Bronchial epithelial cell (primary cell): Measurements from ENCODE around the gene SMIM22. TPM values are rescaled to one million over a fixed set of nuclear protein-coding genes. Genes with fewer than 3 reads are reported as not detected.

Experiments
- DNase-seq: peaks from one replicate; pipeline ENCODE4 v3.0.0-alpha.2; 2010; ENCODE audit warnings: low read depth
- FAIRE-seq: peaks from 2 replicates; lab custom pipeline; 2011; peaks lifted over from hg19 to GRCh38; lab: Jason Lieb, UNC
- H3K27me3 ChIP-seq: 2 replicates; pipeline ENCODE4 v1.5.1; 2011; ENCODE audit warnings: low read length; ENCODE audit not compliant: control insufficient read depth, insufficient read depth
- H3K36me3 ChIP-seq: 2 replicates; pipeline ENCODE4 v1.5.1; 2011; ENCODE audit warnings: low read length; ENCODE audit not compliant: control insufficient read depth, insufficient read depth
- H3K4me3 ChIP-seq: 2 replicates; pipeline ENCODE4 v1.5.1; 2011; ENCODE audit warnings: mild to moderate bottlenecking, low read depth, low read length, control low read depth
- CTCF ChIP-seq: IDR thresholded peaks from 2 replicates; pipeline ENCODE4 v1.5.1; 2011; ENCODE audit warnings: mild to moderate bottlenecking, moderate library complexity, low read length, control low read depth, inconsistent platforms; ENCODE audit not compliant: insufficient read depth, severe bottlenecking
- total RNA-seq: library from RNA; depleted of rRNA; stranded (reverse); fragments of >200 nt; gene quantifications from 2 replicates; pipeline ENCODE4 v1.2.1, GENCODE V29; 2014

Gene SMIM22
- total RNA-seq, 1 donor from 2014 or later, result 0.79 TPM

- Histone ChIP-seq H3K4me3 (no peak overlapping the region), H3K36me3 (peaks cover 25% of the 10 kb centered on the region), H3K27me3 (no peaks in the 10 kb centered on the region)
- FAIRE-seq (no peak), DNase-seq (no peak)
- no peak for TF ChIP-seq CTCF
Observed at GRCh38 chr16:4840984-4841383, 45.8 kb downstream of the SMIM22 start.

Other genes with a start within 250 kb of the SMIM22 start
- not detected in 2 replicates for gene C16orf96, start 239.0 kb upstream of the SMIM22 start, total RNA-seq
- 3.7 and 4.7 TPM in 2 replicates for gene UBALD1, start 180.5 kb upstream of the SMIM22 start, total RNA-seq
- gene MGRN1, start 170.5 kb upstream of the SMIM22 start, total RNA-seq, result 6.1 and 10.1 TPM in 2 replicates
- 21.1 and 34.8 TPM in 2 replicates for gene NUDT16L1, start 101.8 kb upstream of the SMIM22 start, total RNA-seq
- gene ANKS3, start 61.1 kb upstream of the SMIM22 start, total RNA-seq, result 13.3 and 16.8 TPM in 2 replicates
- gene DNAAF8, start 60.8 kb upstream of the SMIM22 start, total RNA-seq, result under 0.01 and 0.26 TPM in 2 replicates
- 5.8 TPM in 2 replicates for gene ZNF500, start 28.2 kb upstream of the SMIM22 start, total RNA-seq
- not detected in 2 replicates for gene SEPTIN12, start 7.0 kb upstream of the SMIM22 start, total RNA-seq
- 16.1 and 19.8 TPM in 2 replicates for gene ROGDI, start 7.3 kb downstream of the SMIM22 start, total RNA-seq
- 31.1 and 35.5 TPM in 2 replicates for gene GLYR1, start 51.9 kb downstream of the SMIM22 start, total RNA-seq
- 17.6 and 21.8 TPM in 2 replicates for gene UBN1, start 52.1 kb downstream of the SMIM22 start, total RNA-seq
- gene PPL, start 141.8 kb downstream of the SMIM22 start, total RNA-seq, result 184 and 378 TPM in 2 replicates
- under 0.01 and 0.13 TPM in 2 replicates for gene SEC14L5, start 163.0 kb downstream of the SMIM22 start, total RNA-seq
- gene NAGPA, start 238.6 kb downstream of the SMIM22 start, total RNA-seq, result 9.2 and 9.7 TPM in 2 replicates